Heart left ventricle (tissue), 16 donors: ENCODE results near the gene CLTC. TPM values are rescaled to one million over a fixed set of nuclear protein-coding genes. Genes with fewer than 3 reads are reported as not detected.

ENCODE experiments used
- ATAC-seq, 4 donors: fragments of 200-7000 bp; cut with Tn5 transposase; one replicate each; pipeline ENCODE4 v1.9.1; 2020 to 2022; ENCODE audit warnings: moderate library complexity in 4 of 4, mild to moderate bottlenecking in 3 of 4, moderate number of reproducible peaks in 1 of 4
- DNase-seq, 5 donors: peaks; one replicate each; pipeline ENCODE4 v3.0.0-alpha.2; 2020
- H3K27ac ChIP-seq, 12 donors: fragments of 200-600 bp; sonication (generic) in 4 of 12; one replicate each; pipeline versions ENCODE4 v1.5.0 to v1.8.0; 2016 to 2022; ENCODE audit warnings: mild to moderate bottlenecking in 2 of 12
- H3K27me3 ChIP-seq, 9 donors: fragments of 200-600 bp; sonication (generic) in 2 of 9; one replicate each; pipeline versions ENCODE4 v1.5.1 to v1.8.0; 2016 to 2022; ENCODE audit warnings: mild to moderate bottlenecking in 3 of 9
- H3K36me3 ChIP-seq, 9 donors: fragments of 200-600 bp; sonication (generic) in 2 of 9; one replicate each; pipeline versions ENCODE4 v1.5.0 to v1.8.0; 2018 to 2022; ENCODE audit warnings: mild to moderate bottlenecking in 2 of 9
- H3K4me1 ChIP-seq, 12 donors: fragments of 200-600 bp; sonication (generic) in 4 of 12; one replicate each; pipeline versions ENCODE4 v1.5.0 to v1.8.0; 2016 to 2022; ENCODE audit warnings: mild to moderate bottlenecking in 3 of 12
- H3K4me3 ChIP-seq, 12 donors: fragments of 200-600 bp; sonication (generic) in 4 of 12; one replicate each; pipeline versions ENCODE4 v1.5.0 to v1.8.0; 2017 to 2022; ENCODE audit warnings: mild to moderate bottlenecking in 9 of 12, moderate library complexity in 4 of 12
- H3K9me3 ChIP-seq, 12 donors: fragments of 200-600 bp; sonication (generic) in 4 of 12; one replicate each; pipeline versions ENCODE4 v1.5.0 to v1.8.0; 2016 to 2022; ENCODE audit warnings: mild to moderate bottlenecking in 1 of 12
- CTCF ChIP-seq, 12 donors: fragments of 200-600 bp; sonication (generic) in 4 of 12; IDR thresholded peaks; one replicate each; pipeline versions ENCODE4 v1.5.0 to v1.8.0; 2018 to 2022; ENCODE audit warnings: antibody characterized with exemption in 12 of 12, mild to moderate bottlenecking in 5 of 12
- POLR2A ChIP-seq, 2 donors: fragments of 450-650 bp; IDR thresholded peaks; one replicate each; pipeline ENCODE4 v1.6.1; 2017; ENCODE audit warnings: antibody characterized with exemption in 2 of 2, mild to moderate bottlenecking in 2 of 2, moderate library complexity in 2 of 2
- WGBS, 4 donors: extraction: QIAGEN DNeasy Blood & Tissue Kit in 2 of 4; methylation state at CpG; one replicate each; pipeline versions ENCODE4 v1.1.5 to v1.1.7; 2013 to 2018; 5-methylcytosine and 5-hydroxymethylcytosine counted together
- intact Hi-C, 10 donors: fragments of 100-400 bp; cut with DNase I; formaldehyde crosslinking; loops; one replicate each; pipeline versions ENCODE4 v1.11.1 to v1.14.2; 2022
- polyA plus RNA-seq, 2 donors: library from polyadenylated mRNA; stranded (reverse); fragments of 200-250 nt; gene quantifications; one replicate each; pipeline ENCODE4 v1.2.3, GENCODE V29; 2013
- total RNA-seq, 9 donors: library from RNA; depleted of rRNA in 2 of 9; stranded (reverse); fragments of >200 nt in 2 of 9; fragmentation: NEBNext Ultra II Directional in 3 of 9; extraction: Animal tissue kit (Norgen Biotek cat#: 25700) in 3 of 9; gene quantifications; one replicate each; pipeline versions ENCODE4 v1.1.0 to v1.2.4, GENCODE V29; 2016 to 2023
- donor health status: ischemic (EF 13 %, LVEDD 7.1; RV severe dilation, severe dysfunction).
- donor health status: healthy with polysubstance abuse.
- donor health status: DM: no; HTN: yes; CAD: no.
- donor health status: DM: no; HTN: no; CAD: no.
- donor health status: ischemic (EF 25% LVEDD 6.9; RV normal size, moderate dysfunction).
- donor health status: ischemic (EF 25% LVEDD 5.7; RV mildly dilated, moderate dysfunction).
- donor health status: healthy.
- donor health status: DM: yes; HTN: yes; CAD: no.
- donor health status: ischemic (EF 35%, LVEDD 5.7; RV mildly dilated, moderate dysfunction).
- donor health status: nonischemic (EF 11% LVEDD 7.7; RV severe dilation, severe dysfunction).
- donor health status: DM: yes; HTN: yes; CAD: no.
- donor health status: PGD.
- donor health status: ischemic (EF 29% LVEDD 5.4; RV normal size, mild dysfunction).
- donor health status: nonischemic (EF 23%, LVEDD 6.1; RV moderate dilation, normal function).

CLTC gene
- total and polyA plus RNA-seq, 11 donors: 49.8 to 242 (median 178) TPM

- H3K9me3 ChIP-seq: no peaks in the 10 kb centered on the region
- DNase-seq (no peak), ATAC-seq (no peak)
- peaks cover 0 to 14% (median 0%) of the 10 kb centered on the region in 12 donors for H3K4me1 ChIP-seq
- TF ChIP-seq POLR2A (IDR thresholded peaks at IDR 0.05) (no peak), CTCF (IDR thresholded peaks at IDR 0.05) (no peak)
- H3K4me3 ChIP-seq: no peak overlapping the region
- intact Hi-C loops: loop anchor here in 1 of 10 donors (5.0 kb wide), 1 partner anchor 74 kb away; no protein-coding TSS in a partner anchor
- no peaks in the 10 kb centered on the region for H3K27me3 ChIP-seq
- H3K27ac ChIP-seq: no peak overlapping the region
- WGBS, 4 donors: 84 to 89% (median 87%) methylated on average over 7 of the region's 7 CpGs
- H3K36me3 ChIP-seq: peaks cover 2 to 100% (median 99%) of the 10 kb centered on the region in 9 donors
Measured at GRCh38 chr17:59676716-59677115, 57.0 kb downstream of the CLTC start.

- TF ChIP-seq CTCF (IDR thresholded peaks at IDR 0.05) (no peak), POLR2A (IDR thresholded peaks at IDR 0.05) (no peak)
- Histone ChIP-seq H3K36me3 (peaks cover 2 to 100% (median 100%) of the 10 kb centered on the region in 9 donors), H3K27me3 (no peaks in the 10 kb centered on the region), H3K4me3 (no peak overlapping the region), H3K4me1 (peaks cover 0 to 14% (median 0%) of the 10 kb centered on the region in 12 donors), H3K9me3 (no peaks in the 10 kb centered on the region), H3K27ac (no peak overlapping the region)
- 47 to 93% (median 59%) methylated on average over 2 of the region's 2 CpGs for WGBS, 4 donors
- intact Hi-C loops: loop anchor here in 1 of 10 donors (5.0 kb wide), 1 partner anchor 77 kb away; no protein-coding TSS in a partner anchor
- no peak for DNase-seq
- ATAC-seq: no peak
Measured at GRCh38 chr17:59678918-59679317, 59.2 kb downstream of the CLTC start.

- no peaks in the 10 kb centered on the region for H3K9me3 ChIP-seq
- peaks cover 0 to 5% (median 0%) of the 10 kb centered on the region in 12 donors for H3K4me1 ChIP-seq
- intact Hi-C loops: loop anchor here in 2 of 10 donors (10.0 kb wide), 2 partner anchors 64 to 374 kb away; no protein-coding TSS in a partner anchor
- ATAC-seq (no peak), DNase-seq (no peak)
- TF ChIP-seq POLR2A (IDR thresholded peaks at IDR 0.05) (no peak), CTCF (IDR thresholded peaks at IDR 0.05) (no peak)
- no peaks in the 10 kb centered on the region for H3K27me3 ChIP-seq
- peaks cover 0 to 100% (median 100%) of the 10 kb centered on the region in 9 donors for H3K36me3 ChIP-seq
- H3K4me3 ChIP-seq: no peak overlapping the region
- no peak overlapping the region for H3K27ac ChIP-seq
- WGBS, 4 donors: 72 to 79% (median 74%) methylated on average over 4 of the region's 4 CpGs
Measured at GRCh38 chr17:59680314-59680713, 60.6 kb downstream of the CLTC start.

- TF ChIP-seq CTCF (IDR thresholded peaks at IDR 0.05): no peak
- TF ChIP-seq POLR2A (IDR thresholded peaks at IDR 0.05): no peak
Measured at GRCh38 chr17:59683283-59683682, 63.6 kb downstream of the CLTC start.

More at GRCh38 chr17:59683283-59683682, 63.6 kb downstream of the CLTC start:
- Histone ChIP-seq H3K4me1 (peaks cover 0 to 5% (median 0%) of the 10 kb centered on the region in 12 donors), H3K36me3 (peaks cover 0 to 100% (median 99%) of the 10 kb centered on the region in 9 donors), H3K9me3 (no peaks in the 10 kb centered on the region), H3K4me3 (no peak overlapping the region), H3K27me3 (no peaks in the 10 kb centered on the region), H3K27ac (no peak overlapping the region)
- intact Hi-C loops: loop anchor here in 2 of 10 donors (10.0 kb wide), 2 partner anchors 62 to 372 kb away; no protein-coding TSS in a partner anchor
- ATAC-seq (no peak), DNase-seq (no peak)
